ENCODE results near the gene PRKAG2. TPM values are rescaled to one million over a fixed set of nuclear protein-coding genes. Genes with fewer than 3 reads are reported as not detected.

PRKAG2 gene
- total and polyA plus RNA-seq, 2 of the 8 experiments (the other 6 are each of a cell fraction or from before 2014, with no cell fraction given): 7.5 to 18.1 TPM

GRCh38 chr7:151889406-151890354 lies 12.8 kb upstream of the PRKAG2 start (continued):
- no peak for TF ChIP-seq HDAC2 (IDR thresholded peaks at IDR 0.05; ENCODE audit: borderline replicate concordance in 1 of 2, low read depth in 2 of 2, low read length in 2 of 2)
- no peak for TF ChIP-seq KDM4A (IDR thresholded peaks at IDR 0.05; ENCODE audit: low read depth, low read length, severe bottlenecking)
- no peak for TF ChIP-seq SAP30 (IDR thresholded peaks at IDR 0.05; ENCODE audit: insufficient read depth, insufficient replicate concordance, low read length)
- no peak for TF ChIP-seq EP300 (IDR thresholded peaks at IDR 0.05; ENCODE audit: borderline replicate concordance in 1 of 2, low read depth in 2 of 2, low read length in 2 of 2)

All from H1 (cell line).